ENCODE results near the gene E2F6.

The E2F6 gene

GRCh38 chr2:11492720-11493119 is 26.8 kb upstream of the E2F6 start:
- no peak for DNase-seq

GRCh38 chr2:11492244-11492643 is 26.3 kb upstream of the E2F6 start:
- no peak for DNase-seq

GRCh38 chr2:11491348-11491933 is 25.5 kb upstream of the E2F6 start:
- no peak for DNase-seq

DNA sequence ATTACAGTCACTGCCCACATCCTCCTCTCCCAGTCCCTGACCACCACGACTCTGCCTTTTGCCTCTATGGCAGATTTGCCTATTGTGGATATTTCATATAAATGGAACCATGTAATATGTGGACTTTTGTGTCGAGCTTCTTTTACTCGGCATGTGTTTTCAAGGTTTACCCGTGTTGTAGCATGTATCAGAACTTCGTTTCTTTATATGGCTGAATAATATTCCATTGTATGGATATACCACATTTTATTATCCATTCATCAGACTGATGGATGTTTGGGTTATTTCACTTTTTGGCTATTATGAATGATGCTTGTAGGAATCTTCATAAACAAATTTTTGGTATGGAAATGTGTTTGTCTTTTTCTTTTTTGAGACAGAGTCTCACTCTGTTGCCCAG is 24.2 kb upstream of the E2F6 start:
- no peak for DNase-seq

DNA sequence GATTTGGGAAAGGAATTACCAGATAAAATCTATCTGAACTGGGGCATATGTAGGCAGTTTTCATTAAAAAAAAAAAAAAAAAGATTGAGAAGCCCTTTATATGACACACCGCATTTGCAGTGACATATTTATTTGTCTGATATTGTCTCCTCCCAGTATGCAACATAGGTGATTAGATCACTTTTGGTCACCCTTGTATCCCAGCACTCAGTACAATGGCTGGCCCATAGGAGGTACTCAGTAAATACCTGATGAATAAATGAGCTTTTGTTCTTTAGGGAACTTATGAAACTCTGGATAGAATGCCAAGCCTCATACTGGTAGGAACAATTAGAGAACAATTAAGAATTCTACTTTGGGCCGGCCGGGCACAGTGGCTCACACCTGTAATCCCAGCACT is 22.8 kb upstream of the E2F6 start:
- DNase-seq: no peak

DNA sequence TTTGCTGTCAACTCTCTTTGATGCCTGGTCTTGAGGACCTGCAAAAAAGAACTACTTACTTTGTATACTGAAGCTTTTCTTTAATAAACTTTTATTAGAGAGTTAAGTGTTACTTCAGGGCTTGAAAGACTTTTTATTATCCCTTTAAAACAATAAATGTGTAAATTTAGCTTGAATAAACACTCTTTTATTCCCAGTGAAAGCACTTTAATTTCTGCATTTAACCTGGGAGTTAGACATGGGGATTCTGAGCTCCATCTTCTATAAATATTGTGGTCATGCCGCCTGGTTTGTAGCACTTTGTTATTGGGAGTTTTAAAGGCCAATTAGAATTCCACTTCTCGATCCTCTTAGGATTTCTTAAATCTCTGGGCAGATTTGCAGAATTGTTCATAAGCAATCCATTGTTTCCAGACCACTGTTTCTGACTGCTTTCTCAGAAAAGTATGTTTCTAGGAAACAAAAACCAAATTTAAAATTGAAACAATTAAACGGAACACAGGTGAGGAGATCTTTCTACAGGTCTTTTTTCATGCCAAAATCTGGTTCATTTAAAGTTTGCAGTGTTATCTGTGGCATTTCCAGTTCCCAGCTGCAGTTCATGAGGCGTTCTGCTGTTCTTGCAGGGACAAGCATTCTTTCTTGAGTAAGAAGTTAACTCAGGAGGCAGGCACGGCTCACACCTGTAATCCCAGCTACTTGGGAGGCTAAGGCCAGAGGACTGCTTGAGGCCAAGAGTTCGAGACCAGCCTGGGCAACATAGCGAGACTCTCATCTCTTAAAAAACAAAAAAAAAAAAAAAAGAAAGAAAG is 18.1 kb upstream of the E2F6 start:
- no peak for DNase-seq

DNA sequence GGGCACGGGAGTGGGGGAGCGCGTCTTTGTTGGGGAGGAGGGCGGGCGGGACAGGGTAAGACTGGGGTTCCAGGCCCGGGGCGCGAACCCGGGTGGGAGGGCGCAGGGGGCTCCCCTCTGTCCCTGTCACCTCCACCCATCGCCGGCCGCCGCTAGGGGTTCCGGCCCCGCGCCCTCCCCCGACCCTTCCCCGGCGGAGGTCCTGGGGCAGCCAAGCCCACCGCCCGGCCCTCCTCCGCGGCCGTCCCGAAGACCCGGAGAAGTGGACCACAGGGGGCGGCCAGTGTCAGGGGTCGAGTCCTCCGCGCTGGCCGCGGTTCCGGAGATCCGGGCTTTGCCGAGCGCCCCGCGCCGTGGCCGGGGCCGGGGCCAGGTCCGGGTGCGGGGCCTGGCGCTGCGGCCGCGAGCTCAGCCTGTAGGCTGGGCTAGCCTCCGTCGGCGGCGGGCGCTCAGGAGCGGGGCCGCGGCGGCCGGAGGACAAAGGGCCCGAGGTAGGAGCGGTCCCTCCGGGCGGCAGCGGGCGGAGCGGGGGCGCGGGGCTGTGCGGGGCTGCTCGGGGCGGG is 16.6 kb upstream of the E2F6 start:
- no peak for DNase-seq

DNA sequence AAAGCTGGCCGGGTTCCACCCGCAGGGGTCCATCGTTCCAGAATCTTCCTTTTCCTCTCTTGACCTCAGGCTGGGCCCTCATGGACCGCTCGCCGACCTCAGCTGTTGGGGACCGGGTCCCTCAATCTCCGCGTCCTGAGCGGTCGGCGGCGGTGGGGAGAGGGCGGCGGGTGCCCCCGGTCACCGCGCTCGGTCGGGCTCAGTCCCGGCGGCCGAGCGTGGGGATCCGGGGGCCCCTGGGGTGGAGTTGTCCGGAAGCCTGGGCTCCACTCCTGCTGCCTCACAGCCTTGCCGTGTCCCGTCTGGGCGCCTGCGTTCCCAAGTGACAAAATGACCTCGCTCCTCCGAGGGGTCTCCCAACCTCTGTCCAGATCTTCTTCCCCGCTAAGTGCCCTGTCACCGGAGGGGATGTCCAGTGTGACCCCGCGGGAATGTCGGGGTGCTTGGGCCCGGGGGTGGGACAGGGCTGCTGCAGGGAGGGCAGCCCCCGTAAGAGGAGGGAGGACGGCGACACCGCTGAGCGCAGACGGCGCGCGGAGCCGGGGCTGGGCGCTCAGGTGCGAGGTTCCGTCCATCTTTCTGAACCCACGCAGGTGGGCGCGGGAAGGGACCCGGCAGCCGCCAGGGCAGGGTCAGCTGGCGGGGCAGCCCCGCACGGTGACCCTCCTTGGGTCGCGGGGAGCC is 16.0 kb upstream of the E2F6 start:
- no peak for DNase-seq

DNA sequence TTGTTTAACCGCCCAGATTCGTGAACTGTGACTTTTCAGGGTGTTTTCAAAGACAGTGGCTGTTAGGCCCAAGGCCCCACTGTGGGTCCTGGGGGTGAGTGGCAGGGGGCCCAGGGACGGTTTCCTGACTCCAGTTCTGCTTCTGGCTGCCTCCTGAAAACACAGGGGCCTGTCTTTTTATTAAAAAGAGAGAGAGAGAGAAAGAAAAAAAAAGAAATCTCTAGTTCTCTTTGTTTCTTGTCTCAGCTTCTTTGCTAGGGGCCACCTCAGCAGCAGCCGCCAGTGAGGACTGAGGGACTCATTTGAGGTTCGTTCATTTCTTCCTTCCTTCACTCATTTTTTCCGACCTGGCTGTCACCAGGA is 15.4 kb upstream of the E2F6 start:
- no peak for DNase-seq

DNA sequence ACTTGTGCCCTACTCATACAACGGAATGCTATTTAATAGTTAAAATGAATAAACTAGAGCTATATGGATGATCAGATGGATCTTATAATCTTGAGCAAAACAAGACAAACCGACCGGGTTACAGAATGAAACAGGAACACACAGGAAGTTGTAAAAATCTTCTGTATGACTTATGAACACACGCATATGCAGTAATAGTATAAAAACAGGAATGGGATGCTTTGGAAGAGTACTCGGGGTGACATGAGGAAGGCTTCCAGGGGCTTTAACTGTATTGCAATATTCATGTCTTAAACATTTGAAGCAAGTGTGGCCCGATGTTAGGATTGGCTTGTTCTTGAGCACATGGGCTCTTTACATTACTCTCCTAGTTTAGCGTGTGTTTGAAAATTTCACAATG is 14.9 kb upstream of the E2F6 start:
- DNase-seq: no peak

GRCh38 chr2:11480406-11480805 is 14.4 kb upstream of the E2F6 start:
- DNase-seq: no peak

- no peak for DNase-seq
These were observed 13.1 kb upstream of the E2F6 start for GRCh38 chr2:11478899-11479605.

GRCh38 chr2:11477994-11478393 is 12.0 kb upstream of the E2F6 start:
- peak; percentile 45 to 77 (median 70) for DNase-seq

DNA sequence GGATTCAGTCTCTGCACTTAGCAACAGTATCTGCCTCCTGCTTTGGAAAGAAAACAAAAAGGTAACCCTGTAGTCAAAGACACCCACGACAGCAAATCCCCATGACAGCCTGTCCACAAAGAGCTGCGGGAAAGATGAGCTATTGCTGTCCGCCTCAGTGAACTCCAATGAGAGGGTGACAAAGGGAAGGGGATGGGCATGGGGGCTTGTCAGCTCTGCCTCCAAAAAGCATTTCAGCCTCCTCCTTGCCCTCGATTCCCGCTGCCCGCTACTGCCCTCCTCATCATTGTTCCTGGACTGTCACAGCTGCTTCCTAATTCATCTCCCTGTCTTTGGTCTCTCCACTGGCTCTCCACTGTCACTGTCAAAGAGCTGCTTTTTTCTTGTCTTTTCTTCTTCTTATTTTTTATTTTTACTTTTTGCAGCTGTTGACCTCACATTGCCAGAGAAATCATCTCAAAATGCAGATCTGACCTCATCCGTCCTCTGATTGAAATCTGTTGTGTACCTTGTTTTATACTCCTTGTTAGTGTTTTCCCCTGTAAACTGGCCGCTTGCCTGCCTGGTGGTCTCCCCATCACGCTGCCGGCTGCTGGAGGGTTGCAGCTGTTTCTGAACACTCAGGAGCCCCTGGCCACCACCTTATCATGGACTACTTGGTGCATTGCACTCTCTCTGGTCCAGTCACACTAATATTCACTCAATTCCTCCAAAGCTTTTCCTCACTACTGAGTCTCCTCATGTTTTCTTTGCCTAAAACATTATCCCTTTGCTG is 7.9 kb upstream of the E2F6 start:
- DNase-seq: no peak

DNA sequence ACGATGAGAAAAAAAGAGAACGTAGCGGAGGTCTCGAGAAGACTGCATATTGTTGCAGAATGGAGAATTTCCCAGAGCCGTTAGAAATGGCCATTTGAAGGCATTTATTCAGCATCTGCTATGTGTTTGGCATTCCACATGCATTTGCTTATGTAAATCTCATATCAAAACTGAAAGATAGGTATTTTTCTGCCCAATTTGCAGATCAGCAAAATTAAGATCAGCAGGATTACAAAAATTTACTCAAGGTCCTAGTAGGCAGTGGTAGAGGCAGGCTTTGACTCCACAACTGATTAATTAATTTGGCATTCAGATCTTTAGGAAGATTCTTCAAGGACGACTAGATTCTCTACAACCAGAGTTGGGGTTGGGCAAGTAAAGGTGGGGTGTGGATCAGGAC is 1.8 kb upstream of the E2F6 start:
- no peak for DNase-seq

DNA sequence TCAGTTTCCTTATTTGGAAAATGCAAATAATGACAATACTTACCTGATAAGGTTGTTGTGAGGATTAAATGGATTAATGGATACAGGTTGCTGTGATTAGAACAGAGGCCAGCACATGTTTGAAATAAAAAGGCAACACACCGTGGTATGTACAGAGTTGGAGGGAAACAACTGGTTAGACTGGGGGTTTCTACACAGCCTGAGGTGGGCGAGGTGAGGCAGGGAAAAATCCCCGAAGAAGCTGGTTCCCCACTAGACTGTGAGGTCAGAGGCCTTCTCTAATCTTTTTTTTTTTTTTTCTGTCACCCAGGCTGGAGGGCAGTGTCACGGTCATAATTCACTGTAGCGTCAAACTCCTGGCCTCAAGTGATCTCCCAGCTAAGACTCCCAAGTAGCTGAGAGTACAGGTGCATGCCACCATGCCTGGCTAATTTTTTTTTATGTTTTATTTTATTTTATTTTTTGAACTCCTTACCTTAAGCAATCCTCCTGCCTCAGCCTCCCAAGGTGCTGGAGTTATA is 1.2 kb upstream of the E2F6 start:
- no peak for DNase-seq

- DNase-seq: no peak
These were observed 557 bp upstream of the E2F6 start for GRCh38 chr2:11466307-11467128.

DNA sequence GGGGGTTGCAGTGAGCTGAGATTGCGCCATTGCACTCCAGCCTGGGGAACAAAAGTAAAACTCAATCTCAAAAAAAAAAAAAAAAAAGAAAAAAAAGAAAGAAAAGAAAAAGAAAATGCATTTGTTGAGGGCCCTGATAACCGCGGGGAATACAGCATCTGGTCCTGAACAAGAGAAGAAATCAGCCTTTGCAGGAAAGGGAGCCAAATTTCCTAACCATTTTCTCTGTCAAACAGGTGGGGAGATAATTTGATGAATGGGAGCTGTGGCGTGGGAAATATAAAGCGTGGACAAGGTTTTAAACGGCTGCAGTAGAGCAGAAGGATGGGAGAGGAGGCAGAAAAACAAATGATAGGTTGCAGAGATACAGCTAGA is 864 bp downstream of the E2F6 start:
- DNase-seq: no peak

GRCh38 chr2:11459816-11460215 is 6.1 kb downstream of the E2F6 start:
- no peak for DNase-seq

GRCh38 chr2:11458753-11459152 is 7.2 kb downstream of the E2F6 start:
- DNase-seq: no peak

GRCh38 chr2:11457935-11458334 is 8.0 kb downstream of the E2F6 start:
- DNase-seq: no peak

Data from activated naive CD4-positive, alpha-beta T cell (primary cell).